Measurements from ENCODE around the gene GSTM4.

GSTM4 gene

GRCh38 chr1:109642626-109643025 is 13.3 kb upstream of the GSTM4 start:
- Histone ChIP-seq H3K27me3 (ENCODE audit: insufficient read depth, low read length) (peaks cover 7% of the 10 kb centered on the region; the same call in 1 of the 2 replicates), H3K9ac (ENCODE audit: low read depth, low read length) (no peak overlapping the region), H3K27ac (ENCODE audit: low read length) (no peak overlapping the region), H3K9me3 (ENCODE audit: insufficient read depth, low read depth, low read length) (no peaks in the 10 kb centered on the region), H3K36me3 (ENCODE audit: insufficient read depth, low read depth, low read length) (no peaks in the 10 kb centered on the region), H3K4me3 (ENCODE audit: low read length) (no peak overlapping the region), H3K4me1 (ENCODE audit: insufficient read depth, low read length) (no peaks in the 10 kb centered on the region)

GRCh38 chr1:109643385-109644230 is 12.3 kb upstream of the GSTM4 start:
- Histone ChIP-seq H3K4me1 (ENCODE audit: insufficient read depth, low read length) (no peaks in the 10 kb centered on the region), H3K9me3 (ENCODE audit: insufficient read depth, low read depth, low read length) (no peaks in the 10 kb centered on the region), H3K4me3 (ENCODE audit: low read length) (no peak overlapping the region), H3K9ac (ENCODE audit: low read depth, low read length) (no peak overlapping the region), H3K27ac (ENCODE audit: low read length) (no peak overlapping the region), H3K27me3 (ENCODE audit: insufficient read depth, low read length) (peaks cover 7% of the 10 kb centered on the region; the same call in 1 of the 2 replicates), H3K36me3 (ENCODE audit: insufficient read depth, low read depth, low read length) (no peaks in the 10 kb centered on the region)

GRCh38 chr1:109644670-109645069 is 11.2 kb upstream of the GSTM4 start:
- H3K36me3 ChIP-seq (ENCODE audit: insufficient read depth, low read depth, low read length), result no peaks in the 10 kb centered on the region
- no peaks in the 10 kb centered on the region for H3K4me1 ChIP-seq (ENCODE audit: insufficient read depth, low read length)
- peaks cover 7% of the 10 kb centered on the region; the same call in 1 of the 2 replicates for H3K27me3 ChIP-seq (ENCODE audit: insufficient read depth, low read length)
- H3K4me3 ChIP-seq (ENCODE audit: low read length), result no peak overlapping the region
- H3K27ac ChIP-seq (ENCODE audit: low read length), result no peak overlapping the region
- no peaks in the 10 kb centered on the region for H3K9me3 ChIP-seq (ENCODE audit: insufficient read depth, low read depth, low read length)
- no peak overlapping the region for H3K9ac ChIP-seq (ENCODE audit: low read depth, low read length)

GRCh38 chr1:109649491-109649914 is 6.4 kb upstream of the GSTM4 start:
- no peak overlapping the region for H3K4me3 ChIP-seq (ENCODE audit: low read length)
- no peak overlapping the region for H3K9ac ChIP-seq (ENCODE audit: low read depth, low read length)

GRCh38 chr1:109650609-109651008 is 5.3 kb upstream of the GSTM4 start:
- H3K36me3 ChIP-seq (ENCODE audit: insufficient read depth, low read depth, low read length), result no peaks in the 10 kb centered on the region
- no peaks in the 10 kb centered on the region for H3K4me1 ChIP-seq (ENCODE audit: insufficient read depth, low read length)

More at GRCh38 chr1:109649491-109649914, 6.4 kb upstream of the GSTM4 start:
- Histone ChIP-seq H3K27me3 (ENCODE audit: insufficient read depth, low read length) (peaks cover 35% of the 10 kb centered on the region), H3K4me1 (ENCODE audit: insufficient read depth, low read length) (no peaks in the 10 kb centered on the region), H3K36me3 (ENCODE audit: insufficient read depth, low read depth, low read length) (no peaks in the 10 kb centered on the region), H3K27ac (ENCODE audit: low read length) (no peak overlapping the region), H3K9me3 (ENCODE audit: insufficient read depth, low read depth, low read length) (no peaks in the 10 kb centered on the region)

DNA sequence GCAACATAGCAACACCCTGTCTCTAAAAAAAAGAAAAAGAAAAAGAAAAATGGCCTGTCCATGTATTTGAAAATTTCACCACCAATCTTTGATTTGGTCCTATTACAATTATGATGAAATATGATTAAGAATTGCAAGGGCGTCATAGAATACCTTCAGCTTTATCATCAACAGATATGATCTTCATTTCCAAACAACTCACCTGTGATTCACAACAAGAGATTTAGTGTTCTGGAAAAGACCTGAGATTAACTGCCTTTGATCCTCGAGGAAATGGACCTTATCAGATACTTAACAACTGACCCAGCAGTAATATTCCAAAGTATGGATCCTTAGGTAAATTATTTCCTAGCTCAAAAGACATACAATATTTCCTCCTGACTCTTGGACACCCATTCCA is 3.5 kb upstream of the GSTM4 start:
- peaks cover 46% of the 10 kb centered on the region for H3K27me3 ChIP-seq (ENCODE audit: insufficient read depth, low read length)
- H3K36me3 ChIP-seq (ENCODE audit: insufficient read depth, low read depth, low read length), result no peaks in the 10 kb centered on the region
- H3K9me3 ChIP-seq (ENCODE audit: insufficient read depth, low read depth, low read length), result no peaks in the 10 kb centered on the region
- no peak overlapping the region for H3K4me3 ChIP-seq (ENCODE audit: low read length)
- H3K9ac ChIP-seq (ENCODE audit: low read depth, low read length), result no peak overlapping the region
- H3K4me1 ChIP-seq (ENCODE audit: insufficient read depth, low read length), result no peaks in the 10 kb centered on the region
- H3K27ac ChIP-seq (ENCODE audit: low read length), result no peak overlapping the region

More at GRCh38 chr1:109650609-109651008, 5.3 kb upstream of the GSTM4 start:
- H3K9me3 ChIP-seq (ENCODE audit: insufficient read depth, low read depth, low read length), result no peaks in the 10 kb centered on the region
- no peak overlapping the region for H3K27ac ChIP-seq (ENCODE audit: low read length)
- no peak overlapping the region for H3K9ac ChIP-seq (ENCODE audit: low read depth, low read length)
- H3K27me3 ChIP-seq (ENCODE audit: insufficient read depth, low read length), result peaks cover 46% of the 10 kb centered on the region
- H3K4me3 ChIP-seq (ENCODE audit: low read length), result no peak overlapping the region

DNA sequence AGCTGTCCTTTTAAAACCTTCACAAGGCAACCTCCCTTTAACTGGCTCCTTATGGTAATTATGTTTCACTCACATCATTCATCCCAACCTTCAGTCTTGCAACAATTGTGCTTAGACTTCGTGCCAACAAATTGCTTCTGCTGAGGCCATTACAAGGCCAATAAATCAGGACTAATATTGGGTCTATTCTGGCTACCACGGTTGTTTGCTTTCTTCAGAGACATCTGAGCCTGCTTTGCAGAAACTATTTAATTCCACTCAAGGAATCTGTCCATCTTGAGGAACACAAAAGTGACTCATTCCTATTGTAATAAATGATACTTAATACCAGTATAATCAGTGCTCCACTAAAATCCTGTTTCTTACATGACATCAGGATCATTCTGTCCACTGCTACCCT is 2.6 kb upstream of the GSTM4 start:
- H3K9me3 ChIP-seq (ENCODE audit: insufficient read depth, low read depth, low read length), result no peaks in the 10 kb centered on the region
- H3K36me3 ChIP-seq (ENCODE audit: insufficient read depth, low read depth, low read length), result no peaks in the 10 kb centered on the region
- no peak overlapping the region for H3K4me3 ChIP-seq (ENCODE audit: low read length)
- no peaks in the 10 kb centered on the region for H3K4me1 ChIP-seq (ENCODE audit: insufficient read depth, low read length)
- no peak overlapping the region for H3K9ac ChIP-seq (ENCODE audit: low read depth, low read length)
- H3K27me3 ChIP-seq (ENCODE audit: insufficient read depth, low read length), result peaks cover 46% of the 10 kb centered on the region
- H3K27ac ChIP-seq (ENCODE audit: low read length), result no peak overlapping the region

GRCh38 chr1:109654519-109654918 is 1.4 kb upstream of the GSTM4 start:
- H3K9me3 ChIP-seq (ENCODE audit: insufficient read depth, low read depth, low read length), result no peaks in the 10 kb centered on the region
- H3K4me3 ChIP-seq (ENCODE audit: low read length), result no peak overlapping the region
- H3K9ac ChIP-seq (ENCODE audit: low read depth, low read length), result no peak overlapping the region
- no peaks in the 10 kb centered on the region for H3K36me3 ChIP-seq (ENCODE audit: insufficient read depth, low read depth, low read length)
- H3K4me1 ChIP-seq (ENCODE audit: insufficient read depth, low read length), result no peaks in the 10 kb centered on the region
- peaks cover 46% of the 10 kb centered on the region for H3K27me3 ChIP-seq (ENCODE audit: insufficient read depth, low read length)
- H3K27ac ChIP-seq (ENCODE audit: low read length), result no peak overlapping the region

GRCh38 chr1:109657395-109657794 is 1.5 kb downstream of the GSTM4 start:
- H3K9ac ChIP-seq (ENCODE audit: low read depth, low read length), result no peak overlapping the region
- no peaks in the 10 kb centered on the region for H3K9me3 ChIP-seq (ENCODE audit: insufficient read depth, low read depth, low read length)
- peaks cover 28% of the 10 kb centered on the region for H3K27me3 ChIP-seq (ENCODE audit: insufficient read depth, low read length)
- no peak overlapping the region for H3K4me3 ChIP-seq (ENCODE audit: low read length)
- no peaks in the 10 kb centered on the region for H3K36me3 ChIP-seq (ENCODE audit: insufficient read depth, low read depth, low read length)
- H3K4me1 ChIP-seq (ENCODE audit: insufficient read depth, low read length), result no peaks in the 10 kb centered on the region
- no peak overlapping the region for H3K27ac ChIP-seq (ENCODE audit: low read length)

DNA sequence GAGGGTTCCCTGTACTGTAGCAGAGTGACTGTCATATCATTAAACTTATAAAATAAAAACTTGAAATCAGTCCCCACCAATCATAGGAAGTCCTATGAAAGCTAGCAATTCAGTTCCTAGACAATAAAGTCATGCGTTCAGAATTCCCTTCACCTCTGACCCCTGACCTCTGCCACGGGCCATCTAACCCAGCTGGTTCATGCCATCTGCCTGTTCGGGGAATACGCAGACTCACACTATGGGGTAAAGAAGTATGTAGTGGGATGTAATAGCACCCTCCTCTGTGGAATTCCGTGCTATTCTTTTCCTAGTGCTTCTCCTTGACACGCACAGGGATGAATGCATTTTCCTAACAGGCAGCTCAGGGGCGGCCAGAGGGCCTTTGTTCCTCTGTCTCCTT is 2.1 kb downstream of the GSTM4 start:
- H3K4me1 ChIP-seq (ENCODE audit: insufficient read depth, low read length), result no peaks in the 10 kb centered on the region
- H3K27ac ChIP-seq (ENCODE audit: low read length), result no peak overlapping the region
- no peaks in the 10 kb centered on the region for H3K36me3 ChIP-seq (ENCODE audit: insufficient read depth, low read depth, low read length)
- H3K27me3 ChIP-seq (ENCODE audit: insufficient read depth, low read length), result peaks cover 24% of the 10 kb centered on the region
- H3K9ac ChIP-seq (ENCODE audit: low read depth, low read length), result no peak overlapping the region
- H3K9me3 ChIP-seq (ENCODE audit: insufficient read depth, low read depth, low read length), result no peaks in the 10 kb centered on the region
- no peak overlapping the region for H3K4me3 ChIP-seq (ENCODE audit: low read length)

GRCh38 chr1:109658533-109659042 is 2.7 kb downstream of the GSTM4 start:
- Histone ChIP-seq H3K9ac (ENCODE audit: low read depth, low read length) (no peak overlapping the region), H3K9me3 (ENCODE audit: insufficient read depth, low read depth, low read length) (no peaks in the 10 kb centered on the region), H3K27ac (ENCODE audit: low read length) (no peak overlapping the region), H3K4me1 (ENCODE audit: insufficient read depth, low read length) (no peaks in the 10 kb centered on the region), H3K36me3 (ENCODE audit: insufficient read depth, low read depth, low read length) (no peaks in the 10 kb centered on the region), H3K27me3 (ENCODE audit: insufficient read depth, low read length) (peaks cover 18% of the 10 kb centered on the region), H3K4me3 (ENCODE audit: low read length) (no peak overlapping the region)

DNA sequence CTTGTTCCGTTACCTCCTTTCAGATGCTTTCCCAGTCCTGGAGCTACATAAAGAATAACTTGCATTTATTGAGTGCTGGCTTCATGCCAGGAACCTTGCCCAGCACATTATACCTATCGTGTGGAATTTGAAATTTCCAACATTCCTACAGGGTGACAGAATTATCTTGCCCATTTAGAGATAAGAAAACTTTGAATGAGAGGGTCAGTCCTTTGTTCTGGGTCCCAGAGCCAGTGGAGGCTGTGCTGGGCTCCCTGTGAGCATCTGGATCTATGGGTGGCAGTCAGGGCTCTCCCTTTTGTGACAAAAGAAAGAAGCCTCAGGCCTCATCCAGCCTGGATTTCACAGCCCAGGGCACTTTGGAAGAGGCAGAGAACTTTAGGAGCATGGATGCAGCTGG is 3.2 kb downstream of the GSTM4 start:
- H3K9me3 ChIP-seq (ENCODE audit: insufficient read depth, low read depth, low read length), result no peaks in the 10 kb centered on the region
- H3K27ac ChIP-seq (ENCODE audit: low read length), result no peak overlapping the region
- H3K9ac ChIP-seq (ENCODE audit: low read depth, low read length), result no peak overlapping the region
- no peaks in the 10 kb centered on the region for H3K4me1 ChIP-seq (ENCODE audit: insufficient read depth, low read length)
- H3K36me3 ChIP-seq (ENCODE audit: insufficient read depth, low read depth, low read length), result no peaks in the 10 kb centered on the region
- H3K27me3 ChIP-seq (ENCODE audit: insufficient read depth, low read length), result peaks cover 15% of the 10 kb centered on the region
- H3K4me3 ChIP-seq (ENCODE audit: low read length), result no peak overlapping the region

Measured in iPS-20b (cell line).